ENCODE measurements around the gene MASP1. TPM values are rescaled to one million over a fixed set of nuclear protein-coding genes. Genes with fewer than 3 reads are reported as not detected.

Gene MASP1
- total and polyA plus RNA-seq, 2 donors (not counting 1 experiment from before 2014, with no cell fraction given) = not detected

DNA sequence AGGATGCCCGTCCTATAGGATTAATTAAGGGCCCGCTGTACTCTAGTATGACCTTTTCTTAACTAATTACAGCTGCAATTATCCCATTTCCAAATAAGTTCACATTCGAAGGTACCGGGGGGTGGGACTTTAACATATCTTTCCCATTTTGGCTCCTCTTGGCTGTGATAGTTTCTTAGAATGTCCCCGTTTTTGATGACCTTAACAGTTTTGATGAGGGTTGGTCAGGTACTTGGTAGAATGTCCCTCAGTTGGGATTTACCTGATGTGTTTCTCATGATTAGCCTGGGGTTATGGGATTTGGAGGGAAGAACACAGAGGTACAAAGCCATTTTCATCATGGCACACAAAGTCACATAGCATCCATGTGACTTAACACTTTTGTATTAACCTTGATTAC is 76.1 kb downstream of the MASP1 start:
- Histone ChIP-seq H3K79me2 (ENCODE audit: control insufficient read depth, insufficient read depth, low read length) (no peaks in the 10 kb centered on the region), H3K36me3 (replicated peaks in 1 of 2; ENCODE audit: control extremely low read depth in 1 of 2, control insufficient read depth in 1 of 2, extremely low read depth in 1 of 2, insufficient read depth in 2 of 2, low read length in 1 of 2) (no peaks in the 10 kb centered on the region), H3K4me1 (ENCODE audit: control insufficient read depth in 2 of 2, insufficient read depth in 2 of 2, low read length in 2 of 2) (no peaks in the 10 kb centered on the region), H3K4me3 (ENCODE audit: control extremely low read depth in 1 of 5, extremely low read depth in 1 of 5, insufficient read depth in 1 of 5, low read depth in 2 of 5, low read length in 4 of 5) (no peak overlapping the region), H3K27ac (ENCODE audit: low read length in 2 of 2) (no peak overlapping the region), H3K9me3 (ENCODE audit: control extremely low read depth in 1 of 3, control insufficient read depth in 2 of 3, insufficient read depth in 1 of 3, low read length in 2 of 3) (no peaks in the 10 kb centered on the region), H3K9ac (ENCODE audit: low read length) (no peak overlapping the region), H3K27me3 (replicated peaks in 1 of 4; ENCODE audit: control extremely low read depth in 1 of 4, control insufficient read depth in 3 of 4, insufficient read depth in 4 of 4, low read length in 3 of 4) (peaks cover 0 to 13% (median 2%) of the 10 kb centered on the region in 4 experiments), H2AFZ (ENCODE audit: insufficient read depth, low read depth, low read length, poor library complexity, severe bottlenecking) (no peak overlapping the region), H3K4me2 (replicated peaks; ENCODE audit: low read depth, low read length, poor library complexity, severe bottlenecking) (no peak overlapping the region), H4K20me1 (ENCODE audit: control insufficient read depth, insufficient read depth, low read length, poor library complexity, severe bottlenecking) (no peaks in the 10 kb centered on the region)
- DNase-seq (no peak), ATAC-seq (ENCODE audit: low read depth) (no peak)
- 94% methylated on average over 2 of the region's 5 CpGs for WGBS (ENCODE audit: insufficient coverage)
- ChIA-PET CTCF (interaction anchor here (1.1 to 1.2 kb wide), 2 partner anchors 107 to 464 kb away, joined by 3 to 6 read pairs; no protein-coding TSS in a partner anchor), POLR2A (no interaction called here)
- Mint-ChIP-seq H3K27ac (no peak overlapping the region), H3K27me3 (peaks cover 32% of the 10 kb centered on the region), H3K9me3 (ENCODE audit: insufficient read depth) (no peaks in the 10 kb centered on the region), H3K4me1 (no peaks in the 10 kb centered on the region), H3K4me3 (no peak overlapping the region)
- intact Hi-C loops (cut with micrococcal nuclease) = no loop called here
- TF ChIP-seq, protein P1, sequence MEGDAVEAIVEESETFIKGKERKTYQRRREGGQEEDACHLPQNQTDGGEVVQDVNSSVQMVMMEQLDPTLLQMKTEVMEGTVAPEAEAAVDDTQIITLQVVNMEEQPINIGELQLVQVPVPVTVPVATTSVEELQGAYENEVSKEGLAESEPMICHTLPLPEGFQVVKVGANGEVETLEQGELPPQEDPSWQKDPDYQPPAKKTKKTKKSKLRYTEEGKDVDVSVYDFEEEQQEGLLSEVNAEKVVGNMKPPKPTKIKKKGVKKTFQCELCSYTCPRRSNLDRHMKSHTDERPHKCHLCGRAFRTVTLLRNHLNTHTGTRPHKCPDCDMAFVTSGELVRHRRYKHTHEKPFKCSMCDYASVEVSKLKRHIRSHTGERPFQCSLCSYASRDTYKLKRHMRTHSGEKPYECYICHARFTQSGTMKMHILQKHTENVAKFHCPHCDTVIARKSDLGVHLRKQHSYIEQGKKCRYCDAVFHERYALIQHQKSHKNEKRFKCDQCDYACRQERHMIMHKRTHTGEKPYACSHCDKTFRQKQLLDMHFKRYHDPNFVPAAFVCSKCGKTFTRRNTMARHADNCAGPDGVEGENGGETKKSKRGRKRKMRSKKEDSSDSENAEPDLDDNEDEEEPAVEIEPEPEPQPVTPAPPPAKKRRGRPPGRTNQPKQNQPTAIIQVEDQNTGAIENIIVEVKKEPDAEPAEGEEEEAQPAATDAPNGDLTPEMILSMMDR (IDR thresholded peaks at IDR 0.05) = no peak
- TF ChIP-seq EZH2 (IDR thresholded peaks at IDR 0.05; ENCODE audit: borderline replicate concordance, insufficient read depth, low read depth, low read length, poor library complexity, severe bottlenecking) = no peak

DNA sequence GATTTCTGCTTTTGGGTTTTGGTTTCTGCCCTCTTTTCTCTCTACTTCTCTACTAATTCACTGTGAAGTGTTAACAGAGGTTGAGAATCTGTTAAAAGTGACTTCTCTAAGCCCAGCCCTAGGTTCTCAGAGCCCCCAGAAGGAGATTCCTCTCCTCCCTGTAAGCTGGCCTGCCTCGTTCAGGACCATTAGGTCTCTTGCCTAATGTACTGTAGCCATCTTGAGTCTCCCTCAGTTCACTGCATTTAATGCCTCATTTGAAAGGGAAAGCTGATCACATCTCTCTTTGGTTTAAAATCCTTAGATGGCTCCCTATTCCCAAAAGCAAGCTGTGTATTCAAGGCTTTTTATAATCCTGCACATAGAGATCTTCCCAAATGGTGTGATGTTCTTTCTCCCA is 77.9 kb downstream of the MASP1 start:
- Histone ChIP-seq H3K9ac (ENCODE audit: low read length) (no peak overlapping the region), H3K27me3 (replicated peaks in 1 of 4; ENCODE audit: control extremely low read depth in 1 of 4, control insufficient read depth in 3 of 4, insufficient read depth in 4 of 4, low read length in 3 of 4) (peaks cover 0 to 17% (median 3%) of the 10 kb centered on the region in 4 experiments), H3K4me2 (replicated peaks; ENCODE audit: low read depth, low read length, poor library complexity, severe bottlenecking) (no peak overlapping the region), H3K79me2 (ENCODE audit: control insufficient read depth, insufficient read depth, low read length) (no peaks in the 10 kb centered on the region), H3K9me3 (ENCODE audit: control extremely low read depth in 1 of 3, control insufficient read depth in 2 of 3, insufficient read depth in 1 of 3, low read length in 2 of 3) (no peaks in the 10 kb centered on the region), H4K20me1 (ENCODE audit: control insufficient read depth, insufficient read depth, low read length, poor library complexity, severe bottlenecking) (no peaks in the 10 kb centered on the region), H3K36me3 (replicated peaks in 1 of 2; ENCODE audit: control extremely low read depth in 1 of 2, control insufficient read depth in 1 of 2, extremely low read depth in 1 of 2, insufficient read depth in 2 of 2, low read length in 1 of 2) (no peaks in the 10 kb centered on the region), H3K4me3 (ENCODE audit: control extremely low read depth in 1 of 5, extremely low read depth in 1 of 5, insufficient read depth in 1 of 5, low read depth in 2 of 5, low read length in 4 of 5) (no peak overlapping the region), H3K4me1 (ENCODE audit: control insufficient read depth in 2 of 2, insufficient read depth in 2 of 2, low read length in 2 of 2) (no peaks in the 10 kb centered on the region), H3K27ac (ENCODE audit: low read length in 2 of 2) (no peak overlapping the region), H2AFZ (ENCODE audit: insufficient read depth, low read depth, low read length, poor library complexity, severe bottlenecking) (no peak overlapping the region)
- CTCF ChIA-PET = no interaction called here
- no peak for DNase-seq
- Mint-ChIP-seq H3K27ac (no peak overlapping the region), H3K4me1 (no peaks in the 10 kb centered on the region), H3K27me3 (peaks cover 33% of the 10 kb centered on the region), H3K4me3 (no peak overlapping the region), H3K9me3 (ENCODE audit: insufficient read depth) (no peaks in the 10 kb centered on the region)
- no peak for ATAC-seq (ENCODE audit: low read depth)
- intact Hi-C loops (cut with micrococcal nuclease) = no loop called here
- TF ChIP-seq EZH2 (IDR thresholded peaks at IDR 0.05; ENCODE audit: borderline replicate concordance, insufficient read depth, low read depth, low read length, poor library complexity, severe bottlenecking) = no peak
- TF ChIP-seq, protein P1 (IDR thresholded peaks at IDR 0.05) = no peak
- 75% methylated on average over 1 of the region's 1 CpG for WGBS (ENCODE audit: insufficient coverage)
- POLR2A ChIA-PET = no interaction called here

All from B cell (primary cell).